WI38 (cell line): ENCODE data around the gene POLR3E.

Experiments used
- H3K4me3 ChIP-seq: 2 replicates; pipeline ENCODE4 v1.5.1; 2011; ENCODE audit warnings: low read depth, mild to moderate bottlenecking, control low read depth, low read length
- TF ChIP-seq, protein P1 (sequence below): IDR thresholded peaks from 2 replicates; pipeline ENCODE4 v1.5.1; 2012; ENCODE audit warnings: low read depth, mild to moderate bottlenecking, control low read depth, low read length

The POLR3E gene

DNA sequence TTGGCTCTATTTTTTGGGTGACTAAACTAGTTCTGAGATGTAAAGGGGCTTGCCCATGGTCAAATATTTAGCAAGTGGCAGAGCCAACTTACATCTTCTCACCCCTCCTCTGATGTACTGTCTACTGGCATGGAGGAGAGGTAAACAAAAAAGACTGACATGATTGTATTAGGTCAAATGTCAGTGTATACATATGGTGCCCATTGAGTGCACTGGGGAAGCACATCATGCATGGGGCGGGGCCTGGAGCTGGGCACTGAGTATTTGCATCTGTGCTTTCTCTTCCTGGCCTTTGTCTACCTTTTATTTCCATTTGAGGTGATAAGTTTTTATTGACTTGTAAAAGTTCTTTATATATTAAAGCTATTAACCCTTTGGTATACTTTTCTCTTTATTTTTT is 22.3 kb upstream of the POLR3E start:
- TF ChIP-seq, protein P1, sequence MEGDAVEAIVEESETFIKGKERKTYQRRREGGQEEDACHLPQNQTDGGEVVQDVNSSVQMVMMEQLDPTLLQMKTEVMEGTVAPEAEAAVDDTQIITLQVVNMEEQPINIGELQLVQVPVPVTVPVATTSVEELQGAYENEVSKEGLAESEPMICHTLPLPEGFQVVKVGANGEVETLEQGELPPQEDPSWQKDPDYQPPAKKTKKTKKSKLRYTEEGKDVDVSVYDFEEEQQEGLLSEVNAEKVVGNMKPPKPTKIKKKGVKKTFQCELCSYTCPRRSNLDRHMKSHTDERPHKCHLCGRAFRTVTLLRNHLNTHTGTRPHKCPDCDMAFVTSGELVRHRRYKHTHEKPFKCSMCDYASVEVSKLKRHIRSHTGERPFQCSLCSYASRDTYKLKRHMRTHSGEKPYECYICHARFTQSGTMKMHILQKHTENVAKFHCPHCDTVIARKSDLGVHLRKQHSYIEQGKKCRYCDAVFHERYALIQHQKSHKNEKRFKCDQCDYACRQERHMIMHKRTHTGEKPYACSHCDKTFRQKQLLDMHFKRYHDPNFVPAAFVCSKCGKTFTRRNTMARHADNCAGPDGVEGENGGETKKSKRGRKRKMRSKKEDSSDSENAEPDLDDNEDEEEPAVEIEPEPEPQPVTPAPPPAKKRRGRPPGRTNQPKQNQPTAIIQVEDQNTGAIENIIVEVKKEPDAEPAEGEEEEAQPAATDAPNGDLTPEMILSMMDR: no peak

DNA sequence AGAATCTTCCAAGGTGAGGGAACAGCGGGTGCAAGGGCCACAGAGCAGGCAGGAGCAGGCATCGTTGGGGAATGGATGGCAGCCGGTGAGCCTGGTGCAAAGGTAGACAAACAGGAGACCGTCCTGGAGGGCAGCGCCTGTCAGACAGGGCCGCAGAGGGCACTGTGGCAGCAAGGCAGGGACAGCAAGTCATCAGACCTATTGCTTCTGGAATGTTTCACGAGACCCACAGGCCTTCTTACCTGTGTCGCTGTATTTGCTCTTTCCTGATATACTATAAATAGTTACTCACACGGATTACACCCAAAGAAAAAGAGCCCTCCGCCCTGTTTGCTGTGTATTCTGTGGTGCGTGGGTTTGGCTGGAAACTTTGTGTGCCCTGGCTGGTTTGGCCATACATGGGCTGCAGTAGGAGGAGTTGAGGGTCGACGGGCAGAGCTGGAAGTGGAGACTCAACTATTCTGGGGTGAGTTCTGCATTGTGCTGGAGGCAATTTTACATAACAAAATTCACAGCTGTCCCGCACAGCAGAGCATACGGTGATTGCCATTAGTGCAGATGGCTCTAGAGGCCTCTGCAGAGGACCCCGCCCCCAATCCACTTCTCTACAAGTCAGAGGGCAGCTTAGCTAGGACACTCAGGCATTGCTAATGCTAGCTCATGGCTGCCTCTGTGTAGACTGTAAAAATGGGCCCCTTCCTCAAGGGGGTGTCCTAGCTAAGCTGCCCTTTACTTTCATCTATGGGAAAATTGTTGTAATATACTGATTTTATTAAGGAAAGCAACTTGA is 18.6 kb upstream of the POLR3E start:
- TF ChIP-seq, protein P1: no peak
- no peak overlapping the region for H3K4me3 ChIP-seq

More for the DNA sequence above, 22.3 kb upstream of the POLR3E start:
- no peak overlapping the region for H3K4me3 ChIP-seq

DNA sequence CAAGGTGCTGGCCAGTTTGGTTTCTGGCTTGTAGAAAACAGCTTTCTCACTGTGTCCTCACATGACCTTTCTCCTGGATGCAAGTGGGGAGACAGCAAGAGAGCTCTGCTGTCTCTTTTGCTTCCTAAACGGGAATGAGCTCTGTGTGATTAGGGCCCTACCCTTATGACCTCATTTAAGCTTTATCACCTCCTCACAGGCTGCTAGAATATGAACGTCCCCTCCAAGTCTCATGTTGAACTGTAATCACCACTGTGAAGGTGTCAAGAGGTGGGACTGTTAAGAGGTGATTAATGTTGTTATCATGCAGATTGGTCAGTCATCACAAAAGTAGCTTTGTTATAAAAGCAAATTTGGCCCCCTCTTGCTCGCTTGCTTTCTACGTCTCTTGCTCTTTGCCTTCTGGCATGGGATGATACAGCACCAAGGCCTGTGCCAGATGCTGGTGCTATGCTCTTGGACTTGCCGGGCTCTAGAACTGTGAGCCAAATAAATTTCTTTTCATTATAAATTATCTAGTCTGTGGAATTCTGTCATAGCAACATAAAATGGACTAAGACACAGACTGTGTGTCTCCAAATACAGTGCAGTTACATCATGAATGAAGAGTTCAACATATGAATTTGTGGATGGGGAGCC is 14.8 kb upstream of the POLR3E start:
- TF ChIP-seq, protein P1: no peak
- H3K4me3 ChIP-seq: no peak overlapping the region

DNA sequence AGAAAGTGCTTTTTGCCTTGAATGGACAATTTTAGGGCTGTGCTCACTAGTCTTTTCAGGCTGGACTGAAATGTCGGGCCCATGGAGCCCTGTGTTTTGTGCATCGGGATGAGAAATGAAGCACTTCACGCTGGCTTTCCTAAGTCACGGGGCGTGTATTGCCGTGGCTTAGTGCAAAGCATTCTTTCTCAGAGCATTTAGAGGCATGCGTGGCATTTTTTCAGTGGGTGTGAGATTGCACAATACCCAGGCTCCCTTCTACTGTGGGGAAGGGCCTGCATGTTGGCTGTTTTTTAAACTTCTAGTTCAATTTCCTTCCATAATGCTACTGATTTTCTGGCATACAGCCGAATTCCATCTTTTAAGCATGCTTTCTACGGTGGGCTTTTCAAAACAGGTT is 12.6 kb upstream of the POLR3E start:
- no peak overlapping the region for H3K4me3 ChIP-seq
- TF ChIP-seq, protein P1: no peak

DNA sequence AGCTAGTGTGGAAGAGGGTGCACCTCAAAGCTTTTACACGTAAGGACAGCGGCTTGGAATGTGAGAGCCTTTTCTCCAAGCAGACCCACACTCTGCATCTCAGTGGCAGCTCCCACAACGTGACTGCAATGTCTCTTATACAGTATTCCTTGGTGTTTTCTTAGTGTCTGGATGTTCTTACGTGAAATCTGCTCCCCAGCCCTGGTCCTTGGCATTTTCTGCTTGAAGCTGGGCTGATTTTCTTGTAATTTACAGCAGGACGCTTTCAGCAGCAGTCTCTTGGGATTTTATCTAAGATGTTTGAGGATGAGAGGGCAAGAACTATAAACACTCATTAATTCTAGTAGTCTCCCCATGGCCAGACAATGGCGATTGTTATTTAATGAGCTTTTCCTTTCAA is 12.1 kb upstream of the POLR3E start:
- no peak overlapping the region for H3K4me3 ChIP-seq
- TF ChIP-seq, protein P1: no peak

DNA sequence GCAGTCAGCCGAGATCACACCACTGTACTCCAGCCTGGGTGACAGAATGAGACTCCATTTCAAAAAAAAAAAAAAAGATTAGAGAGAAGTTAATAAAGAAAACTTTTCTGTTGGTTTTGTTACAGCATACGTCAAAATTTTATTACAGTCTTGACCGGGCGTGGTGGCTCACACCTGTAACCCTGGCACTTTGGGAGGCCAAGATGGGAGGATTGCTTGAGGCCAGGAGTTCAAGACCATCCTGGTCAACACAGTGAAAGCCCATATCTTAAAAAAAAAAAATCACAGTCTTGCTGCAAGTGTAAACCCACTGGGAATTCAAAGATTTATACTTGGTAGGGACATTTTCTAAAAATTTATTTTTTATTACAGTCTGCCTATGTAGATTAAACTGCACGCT is 6.2 kb upstream of the POLR3E start:
- H3K4me3 ChIP-seq: no peak overlapping the region
- TF ChIP-seq, protein P1: no peak

DNA sequence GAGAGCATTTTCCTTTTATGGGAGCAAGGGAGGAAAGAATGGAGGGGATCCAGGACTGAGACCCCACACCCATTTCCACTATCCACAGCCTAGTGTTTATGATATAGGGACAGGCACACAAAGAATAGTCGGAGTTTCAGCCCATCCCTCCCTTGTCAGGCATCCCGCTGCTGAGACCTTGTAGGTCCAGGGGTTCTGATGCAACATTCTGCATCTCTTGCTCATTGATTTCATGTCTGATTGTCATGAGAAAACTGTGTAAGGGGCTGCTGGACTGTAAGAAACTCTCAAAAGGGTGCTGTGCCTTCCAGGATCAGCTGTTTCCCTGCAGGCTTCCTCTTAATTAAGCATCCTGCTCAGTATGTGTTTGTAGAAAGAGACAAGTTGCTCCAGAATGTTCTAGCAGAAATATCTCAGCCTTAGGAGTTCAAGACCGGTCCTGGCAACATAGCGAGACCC is 5.3 kb upstream of the POLR3E start:
- TF ChIP-seq, protein P1: no peak
- H3K4me3 ChIP-seq: no peak overlapping the region
